HL-60/S4 (cell line): ENCODE results near the gene CSF1.

Source experiments
- in situ Hi-C: fragments of 300-500 bp; cut with MboI; formaldehyde crosslinking; loops from 2 replicates; pipeline ENCODE4 v1.14.3; 2022; ENCODE audit warnings: low sequenced_read_pairs

Gene CSF1

DNA sequence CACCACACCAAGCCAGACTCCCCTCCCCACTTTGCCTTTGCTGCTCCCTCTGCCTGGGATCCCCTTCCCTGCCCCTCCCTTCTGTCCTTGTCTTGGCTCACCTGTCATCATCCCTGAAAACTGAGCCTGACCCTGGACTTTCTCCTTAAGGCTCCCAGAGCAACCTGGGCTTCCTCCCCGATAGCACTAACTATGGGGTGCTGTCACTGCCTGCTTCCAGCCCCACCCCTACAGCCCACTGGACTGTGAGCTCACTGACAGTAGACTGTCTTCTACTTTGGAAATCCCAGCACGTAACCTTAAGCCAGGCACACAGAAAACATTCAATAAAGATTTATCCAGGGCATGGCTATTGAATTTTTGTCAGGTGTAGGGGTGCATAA, 9.5 kb upstream of the CSF1 start:
- in situ Hi-C loops = no loop called here

DNA sequence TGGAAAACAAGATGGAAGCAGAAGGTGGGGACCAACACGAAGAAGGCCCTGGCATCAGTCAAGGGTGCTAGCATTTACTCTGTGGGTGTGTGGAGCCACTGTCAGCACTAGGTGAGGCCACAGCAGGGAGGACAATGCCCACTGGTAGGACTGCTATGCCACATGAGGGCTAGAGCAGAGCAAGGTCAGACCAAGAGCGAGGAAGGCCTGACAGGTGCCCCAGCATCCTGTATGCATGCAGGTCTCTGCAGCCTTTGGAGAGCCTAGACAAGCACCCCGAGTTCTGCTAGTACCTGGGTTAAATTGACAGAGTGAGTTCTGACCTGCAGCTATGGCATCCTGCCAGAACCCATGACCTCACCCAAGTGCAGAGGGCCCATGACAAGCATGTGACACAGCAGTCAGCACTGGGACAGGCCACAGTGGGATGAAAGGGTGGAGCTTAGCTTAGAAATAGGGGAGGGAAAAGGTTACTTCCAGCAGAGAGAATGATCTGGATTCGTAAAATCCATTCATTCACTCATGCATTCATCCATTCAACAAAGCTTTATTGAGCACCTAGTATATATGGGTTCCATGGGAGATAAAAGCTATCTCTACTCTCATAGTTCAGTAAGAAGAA, 9.0 kb upstream of the CSF1 start:
- in situ Hi-C loops = no loop called here

DNA sequence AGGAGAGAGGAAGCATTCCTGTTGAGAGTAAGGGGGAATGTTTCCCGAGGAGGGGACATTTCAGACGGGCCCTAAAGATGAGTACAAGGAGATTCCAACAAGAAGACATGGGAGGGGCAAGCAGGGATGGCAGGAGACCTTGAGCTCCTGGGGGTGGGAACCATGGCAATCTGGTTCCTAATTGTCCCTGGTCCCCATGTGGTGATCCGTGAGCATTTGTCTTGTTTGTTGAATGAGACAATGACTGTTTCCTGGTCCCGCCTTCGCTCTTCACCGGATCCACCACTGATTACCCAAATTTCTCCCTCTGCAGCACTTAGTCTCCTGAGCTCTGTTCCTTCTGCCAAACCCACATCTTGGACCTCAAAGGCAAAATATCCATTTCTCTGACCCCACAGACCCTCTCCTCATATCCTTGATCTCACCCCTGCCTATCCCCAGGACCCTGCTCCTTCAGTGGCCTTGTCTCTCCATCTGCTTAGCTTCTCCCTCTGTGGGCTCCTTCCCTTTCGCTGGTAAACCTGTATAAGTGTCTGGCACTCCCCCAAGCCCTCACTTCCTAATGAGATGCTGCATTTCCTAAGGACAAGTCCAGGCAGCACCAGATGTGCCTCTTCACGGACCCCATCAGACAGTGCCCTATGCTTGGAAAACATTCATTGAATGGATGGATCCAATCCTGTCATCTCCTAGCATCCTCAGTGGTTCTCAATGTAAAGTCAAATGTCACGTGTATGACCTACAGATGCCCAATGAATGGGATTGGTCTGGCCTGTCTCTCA, 8.3 kb upstream of the CSF1 start:
- in situ Hi-C loops = no loop called here

DNA sequence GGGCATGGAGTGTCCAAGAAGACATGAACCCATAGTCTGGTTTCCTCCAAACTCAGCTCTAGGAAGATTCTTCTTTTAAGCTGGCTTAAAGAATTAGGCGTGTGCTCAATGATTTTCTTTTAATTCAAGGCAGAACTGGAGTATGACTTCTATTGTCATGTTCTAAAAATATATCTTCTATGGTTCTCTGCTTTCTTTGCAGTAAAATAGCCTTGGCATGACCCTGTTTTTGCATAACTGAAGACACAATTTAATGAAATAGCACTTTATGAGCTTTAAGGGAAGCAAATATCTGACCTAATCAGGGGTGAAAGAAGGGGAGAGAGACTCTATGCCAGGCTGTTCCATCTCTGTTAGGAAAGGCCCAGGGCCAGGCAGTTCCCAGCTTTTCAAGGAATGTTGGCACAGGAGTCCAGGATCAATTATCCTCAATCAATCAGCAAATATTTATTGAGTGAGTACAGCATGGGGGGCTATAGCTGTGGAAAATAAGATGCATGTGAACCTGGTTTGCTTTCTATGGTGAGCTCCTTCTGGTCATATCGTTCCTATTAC, 7.2 kb upstream of the CSF1 start:
- in situ Hi-C loops = no loop called here

DNA sequence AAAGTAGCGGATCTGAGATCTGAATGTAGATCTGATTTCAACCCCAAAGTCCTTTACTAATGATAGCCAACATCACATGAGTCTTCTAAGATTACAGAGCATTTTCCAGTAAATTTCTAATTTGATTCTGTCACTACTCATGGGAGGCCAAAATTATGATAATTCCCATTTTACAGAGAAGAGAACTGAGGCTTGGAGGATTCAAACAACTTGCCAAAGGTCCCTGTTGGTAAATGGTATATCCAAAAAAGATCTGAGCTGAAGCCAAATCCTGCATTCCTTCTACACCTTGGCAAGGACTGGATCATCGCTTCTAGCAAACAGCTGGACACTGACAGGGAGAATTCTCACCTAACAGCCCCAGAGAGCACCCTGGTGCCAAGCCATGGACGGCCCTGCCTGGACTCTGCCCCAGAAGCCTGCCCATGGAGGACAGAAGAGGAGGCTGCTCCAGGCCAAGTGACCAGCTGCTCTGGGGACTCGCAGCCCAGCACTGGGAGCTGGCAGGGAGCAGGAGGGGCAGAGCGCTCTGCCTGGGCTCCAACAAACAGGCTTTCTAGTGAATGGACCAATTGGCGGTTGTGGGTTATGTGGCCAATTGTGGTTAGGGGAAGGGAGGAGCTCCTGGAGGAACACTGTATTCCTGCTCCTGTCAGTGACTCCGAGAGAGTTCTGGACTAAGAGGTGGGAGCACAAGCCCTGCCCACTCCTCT, 6.4 kb upstream of the CSF1 start:
- in situ Hi-C loops = no loop called here

DNA sequence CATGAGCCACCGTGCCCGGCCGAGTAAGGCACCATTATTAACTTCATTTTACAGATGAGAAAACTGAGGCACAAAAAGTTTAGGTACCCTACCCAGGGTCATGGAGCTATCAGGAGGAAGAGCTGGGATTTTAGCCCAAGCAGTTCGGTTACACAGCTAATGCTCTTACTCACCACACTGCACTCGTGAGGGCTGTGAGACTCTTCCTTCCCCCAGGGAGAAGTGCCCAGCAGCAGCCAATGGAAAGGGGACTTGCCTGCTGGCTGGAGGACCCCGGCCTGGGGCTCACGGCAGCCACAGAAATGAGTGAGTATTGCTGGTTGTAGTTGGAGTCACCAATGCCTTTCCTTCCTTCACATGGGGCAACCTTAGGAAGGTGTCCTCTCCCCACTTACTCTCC, 5.2 kb upstream of the CSF1 start:
- in situ Hi-C loops = no loop called here

DNA sequence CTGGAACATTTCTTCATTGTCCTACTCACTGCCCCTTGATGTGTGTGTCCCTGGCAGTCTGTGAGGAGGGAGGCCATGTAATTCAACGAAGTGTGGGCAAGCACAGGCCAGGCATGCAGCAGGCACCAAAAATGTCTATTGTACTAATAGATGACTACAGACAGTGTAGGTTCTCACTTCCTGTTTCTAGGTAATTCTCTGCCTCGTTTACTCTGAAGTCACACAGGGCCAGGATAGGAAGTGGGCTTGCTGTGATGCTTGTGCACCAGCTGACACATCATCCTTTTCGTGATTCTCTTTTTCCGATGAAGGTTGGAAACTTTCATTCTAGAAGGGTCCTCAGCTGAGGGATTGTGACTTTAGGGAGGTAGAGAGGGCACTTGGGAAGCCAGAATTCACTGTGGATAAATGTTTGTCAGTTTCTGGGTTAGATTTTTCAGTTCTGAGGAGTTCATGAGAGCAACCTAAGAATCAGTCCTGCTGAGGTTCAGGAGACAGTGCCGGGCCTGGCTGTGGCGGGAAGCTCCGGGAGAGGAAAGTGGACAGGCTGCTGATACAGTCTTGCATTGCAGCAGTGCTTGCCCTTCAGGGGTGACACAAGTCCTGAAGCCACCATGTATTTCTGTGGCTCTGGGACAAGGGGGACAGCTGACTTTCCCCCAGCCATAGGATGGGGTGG, 4.3 kb upstream of the CSF1 start:
- in situ Hi-C loops = no loop called here

DNA sequence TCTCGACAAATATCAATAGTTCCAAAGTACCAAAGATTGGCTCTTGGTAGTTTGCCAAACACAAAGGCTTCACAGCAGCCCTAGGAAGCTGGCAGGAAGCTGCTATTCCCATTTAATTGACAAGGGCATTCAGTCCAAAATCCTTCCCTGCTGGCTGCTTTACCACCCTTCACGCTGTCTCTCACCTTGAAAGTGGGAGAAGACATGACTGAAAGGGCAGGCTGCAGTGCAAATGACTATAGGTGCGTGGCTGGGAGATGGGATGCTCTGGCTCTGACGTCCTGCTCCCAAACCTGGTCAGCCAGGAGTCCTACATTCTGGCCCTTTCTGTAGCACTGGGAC, 3.8 kb upstream of the CSF1 start:
- in situ Hi-C loops = no loop called here

DNA sequence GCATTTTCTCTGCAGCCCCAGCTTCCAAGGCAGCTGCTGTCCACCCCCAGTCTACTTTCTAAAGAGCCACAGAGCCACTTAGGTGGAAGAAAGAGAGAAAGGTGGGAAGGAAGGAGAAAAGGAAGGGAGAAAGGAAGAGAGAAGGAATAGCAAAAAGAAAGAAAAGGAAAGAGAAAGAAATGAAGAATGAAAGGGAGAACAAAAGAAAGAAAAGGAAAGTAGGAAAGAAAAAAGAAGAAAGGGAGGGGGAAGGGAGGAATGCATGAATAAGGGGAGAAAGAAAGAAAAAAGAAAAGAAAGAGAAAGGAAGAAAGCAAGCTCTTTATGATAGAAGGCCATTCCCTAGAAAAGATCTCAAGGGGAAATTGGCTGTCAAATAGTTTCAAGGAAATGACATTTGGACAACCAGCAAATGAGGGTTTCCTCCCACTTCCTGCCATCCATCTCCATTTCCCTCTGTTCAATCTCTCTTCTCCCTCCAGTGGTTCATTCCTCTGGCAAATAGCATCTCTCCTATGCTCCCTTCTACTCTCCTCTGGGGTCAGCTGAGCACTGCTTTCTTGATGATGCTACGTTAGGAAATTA, 3.4 kb upstream of the CSF1 start:
- in situ Hi-C loops = no loop called here

DNA sequence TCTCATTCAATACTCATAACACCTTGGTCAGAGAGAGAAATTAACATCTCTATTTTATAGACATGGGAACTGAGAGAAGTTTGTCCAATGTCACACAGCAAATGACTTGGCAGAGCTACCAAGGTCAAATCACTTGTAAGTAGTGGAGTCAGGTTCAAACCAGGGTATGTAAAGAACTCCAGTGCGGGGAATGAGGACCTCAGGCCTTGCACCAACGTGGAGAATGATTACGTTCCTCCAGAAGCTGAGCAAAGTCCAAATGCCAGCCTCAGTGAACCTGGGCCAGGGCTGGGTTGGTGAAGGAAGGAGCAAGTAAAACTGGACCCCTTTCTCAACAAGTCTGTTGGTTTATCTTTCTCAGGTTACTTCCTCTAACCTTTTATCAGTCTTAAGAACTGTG, 1.8 kb upstream of the CSF1 start:
- in situ Hi-C loops = no loop called here

DNA sequence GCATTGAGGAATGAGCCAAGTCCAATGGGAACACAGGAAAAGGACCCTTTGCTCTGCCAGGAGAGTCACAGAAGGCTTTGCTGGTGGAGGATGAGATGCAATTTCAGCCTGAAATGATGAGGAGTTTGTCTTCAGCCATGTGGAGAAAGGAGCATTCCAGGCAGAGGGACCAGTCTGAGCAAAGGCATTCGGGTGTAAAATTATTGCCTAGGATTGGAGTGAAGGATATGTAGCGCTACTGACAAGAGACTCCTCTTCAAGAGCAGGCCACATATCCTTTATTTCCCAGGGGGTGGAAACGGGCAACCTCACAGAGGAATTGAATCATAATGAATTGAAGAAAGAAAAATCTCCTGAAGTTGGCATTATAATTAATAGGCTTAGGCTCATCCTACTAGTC, 1.1 kb upstream of the CSF1 start:
- in situ Hi-C loops = no loop called here

DNA sequence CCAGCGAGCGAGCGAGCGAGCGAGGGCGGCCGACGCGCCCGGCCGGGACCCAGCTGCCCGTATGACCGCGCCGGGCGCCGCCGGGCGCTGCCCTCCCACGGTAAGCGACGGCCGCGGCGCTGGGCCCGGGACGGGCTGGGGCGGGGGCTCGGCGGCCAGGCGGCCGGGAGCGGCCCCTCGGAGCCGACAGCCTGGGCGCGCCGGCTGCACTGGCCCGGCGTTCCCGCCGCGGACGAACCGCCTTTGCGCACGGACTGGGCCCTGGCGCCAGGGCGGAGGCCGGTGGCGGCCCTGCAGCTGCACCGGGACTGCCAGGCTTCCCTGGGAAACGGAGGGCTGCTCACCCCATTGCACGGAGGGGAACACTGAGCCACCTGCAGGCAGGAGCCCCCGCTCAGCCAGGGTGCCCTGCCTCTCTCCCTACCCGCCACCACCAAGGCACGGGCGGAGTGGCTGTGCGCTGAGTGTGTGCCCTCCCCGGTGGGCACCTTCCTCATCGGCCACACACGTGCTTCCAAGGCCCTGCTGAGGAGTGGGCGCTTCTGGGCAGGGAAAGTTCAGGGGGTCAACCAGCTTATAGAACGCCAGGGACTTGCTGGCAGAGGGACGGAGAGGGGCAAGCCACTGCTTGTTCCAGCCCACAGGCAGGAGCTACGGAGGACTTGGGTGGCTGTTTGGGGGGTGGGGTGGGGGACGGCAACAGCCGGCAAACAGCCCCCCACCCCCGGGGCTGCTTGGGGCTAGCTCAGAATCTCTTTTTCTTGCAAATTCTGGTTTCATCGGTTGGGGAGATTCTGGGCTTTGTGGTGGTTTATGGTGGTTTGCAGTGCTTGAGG, 532 bp downstream of the CSF1 start:
- in situ Hi-C loops = no loop called here

DNA sequence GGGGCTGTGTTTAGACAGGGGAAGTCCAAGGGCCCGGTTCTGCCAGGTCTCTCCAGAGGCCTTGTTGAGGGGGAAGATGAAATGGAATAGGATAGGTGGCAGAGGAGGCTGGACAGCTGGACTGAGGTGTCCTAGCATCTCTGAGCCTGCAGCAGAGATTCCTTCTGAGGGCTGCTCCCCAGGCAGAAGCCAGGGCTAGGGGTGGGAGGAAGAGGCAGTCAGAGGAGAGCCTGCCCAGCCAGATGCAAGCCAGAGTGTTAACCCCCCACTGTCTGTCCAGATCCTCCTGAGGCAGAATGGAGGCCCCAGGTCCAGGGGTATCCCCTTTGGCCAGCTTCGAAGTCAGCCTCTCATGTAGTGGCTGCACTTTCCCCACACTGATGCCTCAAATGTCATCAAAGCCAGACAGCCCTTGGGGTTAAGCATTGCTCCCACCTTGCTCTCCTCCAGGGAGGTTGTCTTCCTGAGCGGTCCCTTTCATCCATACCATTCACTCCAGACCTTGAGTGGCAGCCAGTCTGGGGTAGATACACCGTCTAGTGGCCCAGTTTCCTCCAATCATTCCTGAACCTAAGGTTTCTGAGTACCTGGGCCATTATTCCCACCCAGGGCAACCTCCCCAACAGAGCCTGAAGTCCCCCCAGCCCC, 1.7 kb downstream of the CSF1 start:
- in situ Hi-C loops = no loop called here

DNA sequence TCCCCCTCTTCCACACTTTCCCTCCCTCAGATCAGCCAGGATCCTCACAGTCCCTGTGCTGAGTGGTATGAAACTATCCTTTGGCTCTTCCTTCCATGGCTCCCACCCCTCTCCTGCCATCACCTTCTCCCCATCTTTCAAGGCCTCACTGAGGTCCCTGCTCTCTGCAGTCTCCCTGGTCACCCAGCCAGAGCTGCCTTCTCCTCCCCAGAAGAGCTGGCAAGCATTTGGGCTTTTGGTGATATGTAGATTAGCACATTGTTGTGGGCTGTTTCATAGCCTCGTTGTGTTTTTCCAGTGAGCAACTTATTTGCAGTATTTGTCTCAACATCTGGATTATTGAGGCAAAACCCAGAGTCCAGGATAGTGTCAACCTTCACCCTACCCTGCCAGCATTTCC, 2.2 kb downstream of the CSF1 start:
- in situ Hi-C loops = no loop called here

DNA sequence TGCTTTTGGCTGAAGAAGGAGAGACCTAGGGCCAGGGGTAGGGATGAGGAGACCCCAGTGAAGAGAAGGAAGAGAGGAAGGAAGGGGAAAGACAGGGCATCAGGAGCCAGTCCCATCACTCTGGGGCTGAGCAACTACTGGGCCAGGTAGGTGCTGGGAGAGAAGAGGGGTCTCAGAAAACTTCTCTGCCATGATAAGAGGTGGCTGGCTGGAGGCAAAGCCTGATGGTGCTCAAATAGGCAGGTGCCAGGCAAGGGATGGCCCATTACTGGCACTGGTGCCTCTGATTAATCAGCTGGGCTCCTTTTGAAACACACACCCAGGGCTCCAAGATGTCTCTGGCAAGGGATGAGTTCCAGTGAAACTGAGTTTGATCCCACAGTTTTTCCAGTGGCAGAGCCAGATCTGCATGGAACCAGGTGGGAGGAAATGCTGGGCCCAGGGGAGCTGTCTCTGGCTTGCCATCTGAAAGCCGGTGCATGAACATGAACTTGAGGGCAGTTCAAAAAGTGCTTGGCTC, 2.8 kb downstream of the CSF1 start:
- in situ Hi-C loops = no loop called here

DNA sequence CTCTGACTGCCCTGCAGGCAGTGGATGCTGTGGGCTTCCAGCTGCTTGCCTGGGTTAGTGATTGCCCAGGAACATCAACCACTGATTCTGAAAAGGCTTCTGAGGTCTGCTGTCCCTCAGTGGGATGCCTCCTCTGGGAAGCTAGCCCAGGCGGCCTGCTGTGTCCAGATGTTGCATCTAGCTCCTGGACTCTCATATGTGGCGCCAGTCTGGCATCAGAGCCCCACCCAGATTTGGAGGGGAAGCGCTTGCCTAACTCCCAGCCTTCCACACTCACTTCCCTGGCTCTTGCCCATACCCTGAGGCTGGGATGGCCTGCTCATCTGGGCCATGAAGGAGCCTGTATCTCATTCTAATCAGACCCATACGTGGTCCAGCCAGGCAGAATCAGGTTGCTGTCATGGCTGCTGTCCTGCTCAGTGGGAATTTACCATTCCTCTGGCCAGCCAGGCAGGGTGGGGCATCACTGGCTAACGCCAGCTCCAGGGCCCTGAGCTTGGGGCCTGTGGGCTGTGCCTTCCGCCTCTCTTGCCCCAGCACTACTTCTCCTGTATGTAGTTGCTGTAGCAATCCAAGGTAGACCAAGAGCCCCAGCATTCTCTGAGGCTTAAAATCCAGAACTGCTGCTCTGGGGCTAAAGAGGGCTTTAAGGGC, 4.1 kb downstream of the CSF1 start:
- in situ Hi-C loops = no loop called here

DNA sequence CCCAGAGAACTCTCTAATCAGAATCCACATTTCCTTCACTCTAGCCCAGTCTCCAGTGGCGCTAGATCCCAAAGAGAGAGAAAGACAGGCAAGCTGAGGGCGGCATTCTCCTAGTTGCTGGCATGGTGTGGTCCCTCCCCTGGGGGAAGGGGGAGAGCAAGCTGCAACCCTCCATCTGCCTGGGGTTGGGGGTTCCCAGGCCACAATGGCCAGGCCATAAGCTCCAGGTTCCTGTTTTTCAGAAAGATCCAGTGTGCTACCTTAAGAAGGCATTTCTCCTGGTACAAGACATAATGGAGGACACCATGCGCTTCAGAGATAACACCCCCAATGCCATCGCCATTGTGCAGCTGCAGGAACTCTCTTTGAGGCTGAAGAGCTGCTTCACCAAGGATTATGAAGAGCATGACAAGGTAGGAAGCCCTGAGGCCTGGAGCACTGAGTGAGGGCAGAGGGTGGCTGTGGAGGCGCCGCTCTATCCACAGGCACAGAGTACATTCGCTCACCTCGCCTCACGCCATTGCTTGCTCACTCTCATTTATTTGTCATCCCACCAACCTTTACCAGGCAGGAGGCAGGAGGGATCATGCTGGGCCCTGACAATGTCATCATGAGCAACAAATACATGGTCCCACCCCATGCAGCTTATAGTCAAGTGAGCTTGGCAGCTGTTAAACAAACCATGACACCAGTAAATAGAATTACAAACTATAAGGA, 6.6 kb downstream of the CSF1 start:
- in situ Hi-C loops = no loop called here
